Chondrocyte (in vitro differentiated cells): Measurements from ENCODE around the gene PRR5L. TPM values are rescaled to one million over a fixed set of nuclear protein-coding genes. Genes with fewer than 3 reads are reported as not detected.

Experiments
- DNase-seq: peaks from one replicate; pipeline ENCODE4 v3.0.0; 2021; ENCODE audit warnings: mixed read lengths, low spot score
- H3K27ac Mint-ChIP-seq: one replicate; pipeline ENCODE4 v1.8.0; 2021; ENCODE audit warnings: mild to moderate bottlenecking, moderate library complexity, mixed read lengths; ENCODE audit not compliant: unreplicated experiment
- H3K27me3 Mint-ChIP-seq: 2 replicates; pipeline ENCODE4 v1.8.0; 2021; ENCODE audit warnings: low read depth, mixed read lengths
- H3K36me3 Mint-ChIP-seq: 2 replicates; pipeline ENCODE4 v1.8.0; 2021; ENCODE audit warnings: low read depth, mixed read lengths
- H3K4me1 Mint-ChIP-seq: 2 replicates; pipeline ENCODE4 v1.8.0; 2021; ENCODE audit warnings: low read depth, mild to moderate bottlenecking, mixed read lengths
- H3K4me3 Mint-ChIP-seq: one replicate; pipeline ENCODE4 v1.8.0; 2021; ENCODE audit warnings: mild to moderate bottlenecking, moderate library complexity, mixed read lengths; ENCODE audit not compliant: unreplicated experiment
- H3K9me3 Mint-ChIP-seq: 2 replicates; pipeline ENCODE4 v1.8.0; 2021; ENCODE audit warnings: low read depth, mixed read lengths
- long read RNA-seq: library from polyadenylated mRNA; stranded (forward); transcript quantifications from one replicate; pipeline ENCODE4 v2.0.0, GENCODE V29; 2021
- total RNA-seq: library from RNA; stranded (reverse); gene quantifications from 3 replicates; pipeline ENCODE4 v1.2.1, GENCODE V29; 2021
- TF ChIP-seq, protein P1 (sequence below): fragments of 200-600 bp; sonication (generic); IDR thresholded peaks from 2 replicates; pipeline ENCODE4 v1.5.0; 2021; ENCODE audit warnings: antibody characterized with exemption, mild to moderate bottlenecking, moderate library complexity

The PRR5L gene, protein sequence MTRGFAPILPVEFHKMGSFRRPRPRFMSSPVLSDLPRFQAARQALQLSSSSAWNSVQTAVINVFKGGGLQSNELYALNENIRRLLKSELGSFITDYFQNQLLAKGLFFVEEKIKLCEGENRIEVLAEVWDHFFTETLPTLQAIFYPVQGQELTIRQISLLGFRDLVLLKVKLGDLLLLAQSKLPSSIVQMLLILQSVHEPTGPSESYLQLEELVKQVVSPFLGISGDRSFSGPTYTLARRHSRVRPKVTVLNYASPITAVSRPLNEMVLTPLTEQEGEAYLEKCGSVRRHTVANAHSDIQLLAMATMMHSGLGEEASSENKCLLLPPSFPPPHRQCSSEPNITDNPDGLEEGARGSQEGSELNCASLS
- total RNA-seq, result 47.8 to 72.4 TPM (median 50.7 TPM) in 3 replicates
- long read RNA-seq, partial matches to known transcripts, result 27 of 44 reads
- long read RNA-seq, other reads (novel, unspliced or antisense), result 16 of 44 reads

DNA sequence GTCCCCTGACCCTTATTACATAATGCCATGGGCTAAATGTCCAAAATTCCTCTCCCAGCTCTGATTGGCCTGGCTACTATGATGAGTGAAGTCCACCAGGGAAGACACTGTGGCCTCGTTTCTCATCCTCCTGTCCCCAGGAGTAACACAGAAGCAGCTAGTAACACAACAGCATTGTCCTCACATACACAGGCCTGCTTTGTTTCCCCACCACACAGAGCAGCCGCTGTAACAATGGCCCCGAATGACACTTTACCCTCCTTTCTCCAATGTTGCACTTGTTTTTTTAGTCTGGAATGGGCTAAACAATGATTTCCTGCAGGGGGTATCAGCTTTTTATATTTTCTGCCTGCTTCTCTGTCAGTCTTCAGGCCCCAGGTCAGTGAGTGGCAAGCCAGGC, at the start of gene PRR5L:
Gene PRR5L (plus strand): TSS at position 363 of the 400 bp plus-strand sequence. CDS start 104,834 bp downstream, outside the sequence.
- no peak within 1 kb of the TSS for H3K4me3 Mint-ChIP-seq
- no peaks in the 10 kb centered on the region for H3K9me3 Mint-ChIP-seq
- TF ChIP-seq, protein P1, sequence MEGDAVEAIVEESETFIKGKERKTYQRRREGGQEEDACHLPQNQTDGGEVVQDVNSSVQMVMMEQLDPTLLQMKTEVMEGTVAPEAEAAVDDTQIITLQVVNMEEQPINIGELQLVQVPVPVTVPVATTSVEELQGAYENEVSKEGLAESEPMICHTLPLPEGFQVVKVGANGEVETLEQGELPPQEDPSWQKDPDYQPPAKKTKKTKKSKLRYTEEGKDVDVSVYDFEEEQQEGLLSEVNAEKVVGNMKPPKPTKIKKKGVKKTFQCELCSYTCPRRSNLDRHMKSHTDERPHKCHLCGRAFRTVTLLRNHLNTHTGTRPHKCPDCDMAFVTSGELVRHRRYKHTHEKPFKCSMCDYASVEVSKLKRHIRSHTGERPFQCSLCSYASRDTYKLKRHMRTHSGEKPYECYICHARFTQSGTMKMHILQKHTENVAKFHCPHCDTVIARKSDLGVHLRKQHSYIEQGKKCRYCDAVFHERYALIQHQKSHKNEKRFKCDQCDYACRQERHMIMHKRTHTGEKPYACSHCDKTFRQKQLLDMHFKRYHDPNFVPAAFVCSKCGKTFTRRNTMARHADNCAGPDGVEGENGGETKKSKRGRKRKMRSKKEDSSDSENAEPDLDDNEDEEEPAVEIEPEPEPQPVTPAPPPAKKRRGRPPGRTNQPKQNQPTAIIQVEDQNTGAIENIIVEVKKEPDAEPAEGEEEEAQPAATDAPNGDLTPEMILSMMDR, result no peak
- no peaks in the 10 kb centered on the region for H3K36me3 Mint-ChIP-seq
- H3K4me1 Mint-ChIP-seq, result peaks cover 13% of the 10 kb centered on the region
- DNase-seq, result no peak
- no peaks in the 10 kb centered on the region for H3K27me3 Mint-ChIP-seq
- no peak within 1 kb of the TSS for H3K27ac Mint-ChIP-seq

DNA sequence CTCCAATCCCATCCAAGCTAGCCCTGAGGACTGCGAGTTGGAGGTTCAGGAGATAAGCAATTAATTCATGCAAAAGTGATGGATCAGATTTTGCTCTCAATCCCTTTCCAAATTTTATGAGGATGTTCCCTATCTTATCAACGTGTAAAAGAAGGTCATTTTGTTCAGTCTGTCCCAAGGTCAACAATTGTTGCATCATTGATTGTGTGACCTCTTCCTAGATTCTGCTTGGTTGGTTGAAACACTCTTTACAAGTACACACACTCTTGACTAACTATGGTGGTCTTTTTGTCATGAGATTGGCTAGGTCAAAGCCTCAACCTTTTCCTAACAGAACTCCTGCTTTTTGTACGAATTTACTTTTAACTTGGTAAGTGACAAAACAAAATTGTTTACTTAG, 48.6 kb upstream of the PRR5L start:
- peaks cover 1% of the 10 kb centered on the region for H3K36me3 Mint-ChIP-seq

DNA sequence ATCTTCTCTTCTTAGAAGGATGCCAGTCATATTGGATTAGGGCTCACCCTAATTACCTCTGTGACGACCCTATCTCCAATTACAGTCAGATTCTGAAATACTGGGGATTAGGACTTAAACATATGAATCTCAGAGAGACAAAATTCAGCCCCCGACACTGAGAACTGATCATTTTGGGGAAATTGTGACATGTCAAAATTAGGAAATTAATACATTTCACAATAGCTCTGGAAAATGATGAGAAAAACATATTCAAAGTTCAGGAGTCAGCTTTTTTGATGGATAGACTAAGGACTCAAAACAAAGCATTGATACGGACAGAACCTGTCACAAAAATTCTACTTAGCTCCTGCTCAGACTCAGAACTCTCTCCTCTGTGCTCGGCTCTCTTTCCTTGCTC, 47.7 kb upstream of the PRR5L start:
- Mint-ChIP-seq H3K9me3 (peaks cover 15% of the 10 kb centered on the region), H3K36me3 (peaks cover 1% of the 10 kb centered on the region), H3K4me1 (peaks cover 12% of the 10 kb centered on the region), H3K27me3 (peaks cover 6% of the 10 kb centered on the region), H3K27ac (no peak overlapping the region), H3K4me3 (no peak overlapping the region)
- no peak for DNase-seq
- TF ChIP-seq, protein P1, result no peak

More for the DNA sequence above, 48.6 kb upstream of the PRR5L start:
- peaks cover 15% of the 10 kb centered on the region for H3K9me3 Mint-ChIP-seq
- no peak overlapping the region for H3K4me3 Mint-ChIP-seq
- no peak overlapping the region for H3K27ac Mint-ChIP-seq
- peaks cover 6% of the 10 kb centered on the region for H3K27me3 Mint-ChIP-seq
- H3K4me1 Mint-ChIP-seq, result peaks cover 12% of the 10 kb centered on the region
- TF ChIP-seq, protein P1, result no peak
- no peak for DNase-seq

DNA sequence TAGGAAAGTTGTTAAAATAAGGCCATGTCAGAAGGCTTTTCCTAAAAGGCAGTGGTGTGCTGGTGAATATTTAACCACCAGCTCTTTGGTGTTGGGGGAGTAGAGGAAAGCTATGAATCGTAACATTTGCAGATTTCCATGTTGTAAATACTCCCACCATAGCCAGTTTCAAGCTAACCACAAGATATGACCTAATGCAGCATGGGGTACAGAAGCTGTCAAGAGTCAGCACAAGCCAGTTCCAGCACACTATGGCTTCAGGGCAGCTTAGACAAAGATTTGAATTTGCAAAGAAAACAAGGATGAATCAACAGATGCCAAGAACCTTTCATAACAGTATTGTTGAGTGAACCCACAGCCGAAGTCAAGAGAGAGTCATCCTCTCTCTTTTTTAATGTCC, 46.8 kb upstream of the PRR5L start:
- TF ChIP-seq, protein P1, result no peak
- H3K4me1 Mint-ChIP-seq, result peaks cover 12% of the 10 kb centered on the region
- peaks cover 1% of the 10 kb centered on the region for H3K36me3 Mint-ChIP-seq
- H3K27me3 Mint-ChIP-seq, result peaks cover 6% of the 10 kb centered on the region
- H3K4me3 Mint-ChIP-seq, result no peak overlapping the region
- H3K27ac Mint-ChIP-seq, result peak overlapping the region; percentile 19
- H3K9me3 Mint-ChIP-seq, result peaks cover 15% of the 10 kb centered on the region
- DNase-seq, result no peak

DNA sequence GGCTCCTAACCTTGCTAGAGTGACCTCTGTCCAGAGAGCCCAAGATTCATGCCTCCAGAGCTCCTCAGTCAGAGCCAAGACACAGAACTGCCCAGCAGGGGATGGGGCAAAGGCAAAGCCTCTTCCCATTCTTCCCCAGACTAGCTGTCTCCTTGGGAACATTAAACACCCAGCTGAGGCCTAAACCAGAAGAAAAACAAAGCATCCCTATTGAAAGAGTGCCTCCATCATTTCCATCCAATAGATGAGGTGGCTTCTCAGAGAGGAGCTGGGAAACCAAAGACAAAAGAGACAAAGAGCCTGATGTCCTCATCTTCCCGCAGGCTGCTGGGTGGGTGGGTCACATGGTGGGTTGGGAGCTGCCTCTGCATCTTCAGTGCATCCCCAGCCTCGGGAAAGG, 44.3 kb upstream of the PRR5L start:
- peaks cover 19% of the 10 kb centered on the region for H3K4me1 Mint-ChIP-seq
- TF ChIP-seq, protein P1, result no peak
- no peak for DNase-seq
- H3K27me3 Mint-ChIP-seq, result peaks cover 5% of the 10 kb centered on the region
- H3K4me3 Mint-ChIP-seq, result no peak overlapping the region
- H3K36me3 Mint-ChIP-seq, result no peaks in the 10 kb centered on the region
- H3K9me3 Mint-ChIP-seq, result peaks cover 15% of the 10 kb centered on the region
- H3K27ac Mint-ChIP-seq, result no peak overlapping the region
